Measurements from ENCODE around the gene HES3.

HES3 gene, protein sequence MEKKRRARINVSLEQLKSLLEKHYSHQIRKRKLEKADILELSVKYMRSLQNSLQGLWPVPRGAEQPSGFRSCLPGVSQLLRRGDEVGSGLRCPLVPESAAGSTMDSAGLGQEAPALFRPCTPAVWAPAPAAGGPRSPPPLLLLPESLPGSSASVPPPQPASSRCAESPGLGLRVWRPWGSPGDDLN

DNA sequence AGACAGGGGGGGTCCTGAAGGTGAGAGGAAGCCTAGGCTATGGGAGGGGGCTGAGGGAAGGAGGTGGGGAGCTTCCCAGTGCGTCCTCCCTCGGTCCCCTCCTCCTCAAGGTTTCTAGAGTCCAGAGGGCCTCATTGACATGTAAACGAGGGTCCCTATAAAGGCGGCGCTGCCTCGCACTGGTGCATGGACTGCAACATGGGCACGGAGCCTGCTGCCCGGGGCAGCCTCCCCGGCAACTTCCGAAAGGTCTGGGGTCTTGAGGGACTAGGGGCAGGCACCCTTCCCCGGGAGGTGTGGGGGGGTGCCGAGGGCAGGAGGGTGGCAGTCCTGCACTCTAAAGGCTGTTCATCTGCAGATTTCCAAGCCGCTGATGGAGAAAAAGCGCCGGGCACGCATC, at the start of gene HES3:
HES3 (plus strand) TSS at position 187 of the 400 bp plus-strand sequence; CDS start at position 374, 187 bp downstream.
- Histone ChIP-seq H3K27me3 (ENCODE audit: control insufficient read depth, insufficient read depth, low read length) (peaks cover 37% of the 10 kb centered on the region), H3K4me1 (ENCODE audit: control insufficient read depth, insufficient read depth, low read length) (peaks cover 26% of the 10 kb centered on the region), H3K36me3 (ENCODE audit: control insufficient read depth, insufficient read depth, low read length) (no peaks in the 10 kb centered on the region), H3K9ac (ENCODE audit: low read depth, low read length) (no peak within 1 kb of the TSS), H3K9me3 (ENCODE audit: control insufficient read depth, insufficient read depth, low read length) (no peaks in the 10 kb centered on the region), H3K4me3 (ENCODE audit: low read depth, low read length) (peak within 1 kb of the TSS; percentile 79)

DNA sequence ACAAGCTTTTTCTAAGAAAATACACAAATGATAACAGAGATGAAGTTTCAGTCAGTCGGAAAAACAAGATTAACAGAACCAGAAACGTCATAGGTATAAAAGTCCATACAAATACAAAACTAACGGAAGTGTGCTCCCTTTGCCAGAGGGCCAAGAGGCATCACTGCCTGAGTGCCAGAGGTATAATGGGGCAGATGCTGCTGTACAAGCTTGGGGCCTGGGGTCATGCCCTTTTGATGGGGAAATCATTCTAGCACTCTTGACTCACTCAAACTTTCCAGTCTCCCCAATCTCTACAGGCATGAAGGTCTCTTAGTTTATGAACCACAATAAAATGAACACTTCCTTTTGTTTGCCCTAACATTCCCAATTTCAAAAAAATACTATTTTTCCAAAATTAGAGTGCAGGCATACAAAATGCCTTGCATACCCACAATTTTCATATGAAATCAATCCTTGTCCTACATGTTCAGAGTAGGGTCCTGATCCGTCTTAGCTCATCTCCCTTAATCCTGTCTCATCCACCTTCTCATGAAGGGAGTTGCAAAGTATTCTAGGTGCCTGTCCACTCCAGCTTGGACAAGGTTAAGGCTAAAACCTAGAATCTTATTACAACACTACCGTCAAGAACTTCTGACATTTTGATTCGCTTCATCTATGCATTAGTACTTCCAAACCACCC, 46.1 kb upstream of the HES3 start:
- Histone ChIP-seq H3K4me1 (ENCODE audit: control insufficient read depth, insufficient read depth, low read length) (peaks cover 12% of the 10 kb centered on the region), H3K36me3 (ENCODE audit: control insufficient read depth, insufficient read depth, low read length) (peaks cover 26% of the 10 kb centered on the region), H3K9ac (ENCODE audit: low read depth, low read length) (peak overlapping the region; percentile 94), H3K4me3 (ENCODE audit: low read depth, low read length) (peak overlapping the region; percentile 97), H3K27me3 (ENCODE audit: control insufficient read depth, insufficient read depth, low read length) (no peaks in the 10 kb centered on the region), H3K9me3 (ENCODE audit: control insufficient read depth, insufficient read depth, low read length) (no peaks in the 10 kb centered on the region)

DNA sequence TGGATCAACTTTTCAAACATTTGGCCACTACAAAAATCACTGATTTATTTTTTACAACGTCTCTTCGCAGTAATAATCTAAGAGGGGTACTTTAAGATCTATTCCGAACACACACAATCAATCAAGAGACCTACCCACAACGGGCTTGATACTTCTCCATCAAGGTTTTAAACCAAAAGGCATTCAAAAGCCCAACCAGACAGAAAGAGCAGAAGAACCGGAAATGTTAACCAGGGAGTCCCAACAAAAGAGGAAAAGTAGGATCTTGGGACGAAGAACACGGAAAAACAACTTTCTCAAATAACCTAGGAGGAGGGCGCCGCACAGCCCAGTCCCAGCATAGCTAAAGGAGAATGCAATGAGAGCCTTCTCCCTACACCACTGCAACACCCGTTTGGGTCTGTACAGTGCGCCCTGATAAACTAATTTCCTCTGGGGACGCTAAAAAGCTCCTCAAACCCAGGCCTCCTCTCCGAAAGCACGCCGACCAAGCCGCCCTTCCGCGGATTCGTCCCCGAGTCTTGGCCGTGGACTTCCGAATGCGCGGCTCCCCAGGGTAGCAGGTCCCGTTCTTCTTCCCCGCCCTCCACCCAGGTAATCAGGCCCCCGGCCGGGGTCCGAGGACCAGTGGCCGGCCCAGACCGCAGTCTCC, 45.2 kb upstream of the HES3 start:
- H3K4me1 ChIP-seq (ENCODE audit: control insufficient read depth, insufficient read depth, low read length): peaks cover 12% of the 10 kb centered on the region
- peaks cover 18% of the 10 kb centered on the region for H3K36me3 ChIP-seq (ENCODE audit: control insufficient read depth, insufficient read depth, low read length)
- no peaks in the 10 kb centered on the region for H3K27me3 ChIP-seq (ENCODE audit: control insufficient read depth, insufficient read depth, low read length)
- no peaks in the 10 kb centered on the region for H3K9me3 ChIP-seq (ENCODE audit: control insufficient read depth, insufficient read depth, low read length)
- H3K9ac ChIP-seq (ENCODE audit: low read depth, low read length): peak overlapping the region; percentile 94
- peak overlapping the region; percentile 97 for H3K4me3 ChIP-seq (ENCODE audit: low read depth, low read length)

DNA sequence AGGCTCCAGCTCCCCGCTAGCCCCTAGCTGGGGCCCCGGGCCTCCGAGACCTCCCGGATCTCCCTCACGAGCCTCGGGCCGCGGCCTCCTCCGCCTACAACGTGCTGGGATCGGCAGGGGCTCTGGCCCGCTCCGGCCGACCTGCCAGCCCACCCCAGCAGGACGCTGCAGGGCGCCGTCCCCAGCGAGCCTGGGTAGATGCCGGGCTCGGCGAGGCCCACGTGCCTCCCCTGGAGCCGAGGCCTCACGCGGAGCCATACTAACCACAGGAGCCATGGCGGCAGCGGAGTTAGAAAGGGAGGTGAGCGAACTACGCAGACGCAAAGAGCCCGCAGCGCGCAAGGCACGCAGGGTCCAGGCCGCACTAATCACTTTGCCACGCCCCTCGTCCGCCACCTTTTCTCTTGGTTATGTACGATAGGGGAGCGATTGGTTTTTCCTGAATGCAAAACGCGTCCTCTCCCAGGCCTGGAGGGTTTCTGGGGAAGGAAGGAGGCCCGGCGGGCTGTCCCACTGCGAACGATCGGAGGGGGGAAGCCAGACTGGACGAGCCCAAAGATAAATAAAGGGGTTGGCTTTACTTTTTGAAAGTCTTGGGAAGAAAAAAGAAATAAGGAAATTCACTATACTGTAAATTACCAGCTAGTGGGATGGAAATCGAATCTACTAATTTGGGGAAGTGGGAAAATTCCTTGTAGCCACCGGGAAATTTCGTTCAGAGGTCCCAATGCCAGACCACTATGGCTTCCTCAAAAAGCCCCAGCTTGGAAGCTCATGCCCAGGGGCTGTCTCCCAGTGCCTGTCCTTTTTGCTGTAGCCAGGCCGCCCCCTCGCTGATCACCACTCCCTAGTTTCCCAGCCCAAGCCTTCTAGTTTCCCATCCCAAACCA, 44.4 kb upstream of the HES3 start, which contains the start of gene RPL22:
RPL22 (minus strand) TSS at position 298 of the 890 bp plus-strand sequence; CDS start at position 276, 22 bp downstream.
- peak within 1 kb of the TSS; percentile 94 for H3K9ac ChIP-seq (ENCODE audit: low read depth, low read length)
- H3K27me3 ChIP-seq (ENCODE audit: control insufficient read depth, insufficient read depth, low read length): no peaks in the 10 kb centered on the region
- H3K4me1 ChIP-seq (ENCODE audit: control insufficient read depth, insufficient read depth, low read length): peaks cover 12% of the 10 kb centered on the region
- H3K4me3 ChIP-seq (ENCODE audit: low read depth, low read length): peak within 1 kb of the TSS; percentile 97
- peaks cover 11% of the 10 kb centered on the region for H3K36me3 ChIP-seq (ENCODE audit: control insufficient read depth, insufficient read depth, low read length)
- no peaks in the 10 kb centered on the region for H3K9me3 ChIP-seq (ENCODE audit: control insufficient read depth, insufficient read depth, low read length)

DNA sequence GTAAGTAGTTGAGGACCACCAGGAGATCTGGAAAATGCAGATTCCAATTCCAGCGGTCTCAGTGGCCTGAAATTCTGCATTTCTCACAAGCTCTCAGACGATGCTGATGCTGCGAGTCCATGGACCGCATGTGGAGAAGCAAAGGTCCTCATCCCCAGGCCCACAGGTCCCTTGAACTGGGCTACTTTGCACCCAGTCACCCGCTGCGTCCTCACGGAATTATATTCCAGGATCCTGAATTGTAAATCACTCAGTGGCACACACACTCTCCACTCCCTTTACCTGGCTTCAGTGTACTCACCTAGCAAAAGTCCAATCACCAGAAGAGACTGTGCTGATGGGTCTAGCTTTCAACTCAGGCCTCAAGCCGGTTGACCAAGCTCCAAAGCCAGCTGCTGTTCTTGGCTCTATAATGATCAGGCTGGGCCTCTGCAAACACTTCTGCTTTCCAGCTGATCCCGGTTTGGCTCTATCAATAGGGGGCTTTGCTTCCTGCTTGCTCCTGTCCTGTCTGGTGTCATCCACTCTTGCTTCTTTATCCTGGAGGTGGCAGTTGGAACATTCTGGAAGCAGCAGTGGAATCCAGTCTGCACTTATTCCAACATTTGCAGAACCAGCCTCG, 43.7 kb upstream of the HES3 start:
- H3K4me1 ChIP-seq (ENCODE audit: control insufficient read depth, insufficient read depth, low read length): peaks cover 12% of the 10 kb centered on the region
- peak overlapping the region; percentile 94 for H3K9ac ChIP-seq (ENCODE audit: low read depth, low read length)
- peak overlapping the region; percentile 97 for H3K4me3 ChIP-seq (ENCODE audit: low read depth, low read length)
- no peaks in the 10 kb centered on the region for H3K27me3 ChIP-seq (ENCODE audit: control insufficient read depth, insufficient read depth, low read length)
- peaks cover 8% of the 10 kb centered on the region for H3K36me3 ChIP-seq (ENCODE audit: control insufficient read depth, insufficient read depth, low read length)
- no peaks in the 10 kb centered on the region for H3K9me3 ChIP-seq (ENCODE audit: control insufficient read depth, insufficient read depth, low read length)

DNA sequence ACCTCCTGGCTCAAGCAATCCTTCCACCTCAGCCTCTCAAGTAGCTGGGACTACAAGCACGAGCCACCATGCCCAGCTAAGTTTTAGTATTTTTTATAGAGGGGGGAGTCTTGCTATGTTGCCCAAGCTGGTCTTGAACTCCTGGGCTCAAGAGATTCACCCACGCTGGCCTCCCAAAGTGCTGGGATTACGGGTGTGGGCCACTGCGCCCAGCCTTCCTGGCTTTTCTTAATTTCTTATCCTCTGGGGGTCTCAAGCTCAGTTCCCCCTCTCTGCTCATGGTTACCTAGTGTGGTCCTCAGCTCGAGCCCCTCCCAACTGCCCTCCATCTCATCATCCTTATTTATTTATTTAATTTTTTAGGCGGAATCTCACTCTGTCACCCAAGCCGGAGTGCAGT, 41.7 kb upstream of the HES3 start:
- Histone ChIP-seq H3K36me3 (ENCODE audit: control insufficient read depth, insufficient read depth, low read length) (peaks cover 3% of the 10 kb centered on the region), H3K9me3 (ENCODE audit: control insufficient read depth, insufficient read depth, low read length) (no peaks in the 10 kb centered on the region), H3K27me3 (ENCODE audit: control insufficient read depth, insufficient read depth, low read length) (peaks cover 10% of the 10 kb centered on the region), H3K9ac (ENCODE audit: low read depth, low read length) (no peak overlapping the region), H3K4me3 (ENCODE audit: low read depth, low read length) (no peak overlapping the region), H3K4me1 (ENCODE audit: control insufficient read depth, insufficient read depth, low read length) (peaks cover 14% of the 10 kb centered on the region)

DNA sequence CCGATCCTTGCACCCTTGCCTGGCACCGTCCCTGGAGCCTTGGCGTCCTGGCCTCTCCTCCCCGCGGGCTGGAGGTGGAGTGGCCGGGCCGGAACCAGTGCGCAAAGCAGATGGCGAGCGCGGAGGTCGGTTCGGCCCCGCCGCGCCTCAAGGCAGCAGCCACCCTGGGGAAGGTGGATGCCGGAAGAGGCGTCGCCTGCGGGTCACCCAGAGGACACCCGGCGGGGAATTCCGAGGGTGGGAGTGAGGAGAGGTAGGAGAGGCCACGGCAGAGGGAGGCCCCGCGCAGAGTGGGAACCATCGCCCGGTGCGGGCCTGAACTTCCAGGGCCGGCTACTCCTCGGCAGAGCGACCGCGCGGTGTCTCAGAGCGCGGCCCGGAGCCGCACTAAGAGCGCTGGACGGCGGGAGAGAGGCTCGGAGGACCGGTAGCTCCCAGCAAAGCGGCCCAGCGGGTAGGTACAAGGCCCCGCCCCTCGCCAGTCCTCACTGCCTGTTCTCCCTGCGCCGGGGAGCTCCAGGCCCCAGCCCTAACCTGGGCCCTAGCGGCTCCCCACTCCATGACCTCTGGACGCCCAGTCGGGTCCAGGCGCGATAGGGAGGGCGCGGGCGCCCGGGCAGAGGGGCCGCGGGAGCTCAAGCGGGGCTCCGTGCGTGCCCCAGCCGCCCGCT, 38.0 kb upstream of the HES3 start, which contains the start of gene RNF207:
RNF207 (plus strand) TSS at position 271 of the 671 bp plus-strand sequence. CDS start 417 bp downstream, outside the sequence.
- Histone ChIP-seq H3K36me3 (ENCODE audit: control insufficient read depth, insufficient read depth, low read length) (no peaks in the 10 kb centered on the region), H3K4me3 (ENCODE audit: low read depth, low read length) (peak within 1 kb of the TSS; percentile 69), H3K9me3 (ENCODE audit: control insufficient read depth, insufficient read depth, low read length) (no peaks in the 10 kb centered on the region), H3K9ac (ENCODE audit: low read depth, low read length) (no peak within 1 kb of the TSS), H3K27me3 (ENCODE audit: control insufficient read depth, insufficient read depth, low read length) (peaks cover 21% of the 10 kb centered on the region), H3K4me1 (ENCODE audit: control insufficient read depth, insufficient read depth, low read length) (peaks cover 11% of the 10 kb centered on the region)

DNA sequence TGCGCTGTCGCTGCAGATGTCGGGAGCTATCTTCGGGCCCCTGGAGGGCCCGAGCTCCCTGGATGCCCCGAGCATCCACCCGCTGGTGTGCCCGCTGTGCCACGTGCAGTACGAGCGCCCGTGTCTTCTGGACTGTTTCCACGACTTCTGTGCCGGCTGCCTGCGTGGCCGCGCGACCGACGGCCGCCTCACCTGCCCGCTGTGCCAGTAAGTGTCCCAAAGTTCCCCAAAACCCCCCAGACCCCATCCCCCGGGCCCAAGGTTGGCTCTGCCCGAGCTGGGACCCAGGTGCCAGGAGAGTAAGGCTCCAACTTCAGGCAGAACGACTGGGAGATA, 37.5 kb upstream of the HES3 start:
- H3K36me3 ChIP-seq (ENCODE audit: control insufficient read depth, insufficient read depth, low read length): no peaks in the 10 kb centered on the region
- peaks cover 11% of the 10 kb centered on the region for H3K4me1 ChIP-seq (ENCODE audit: control insufficient read depth, insufficient read depth, low read length)
- peaks cover 21% of the 10 kb centered on the region for H3K27me3 ChIP-seq (ENCODE audit: control insufficient read depth, insufficient read depth, low read length)
- H3K4me3 ChIP-seq (ENCODE audit: low read depth, low read length): peak overlapping the region; percentile 69
- H3K9ac ChIP-seq (ENCODE audit: low read depth, low read length): no peak overlapping the region
- H3K9me3 ChIP-seq (ENCODE audit: control insufficient read depth, insufficient read depth, low read length): no peaks in the 10 kb centered on the region

DNA sequence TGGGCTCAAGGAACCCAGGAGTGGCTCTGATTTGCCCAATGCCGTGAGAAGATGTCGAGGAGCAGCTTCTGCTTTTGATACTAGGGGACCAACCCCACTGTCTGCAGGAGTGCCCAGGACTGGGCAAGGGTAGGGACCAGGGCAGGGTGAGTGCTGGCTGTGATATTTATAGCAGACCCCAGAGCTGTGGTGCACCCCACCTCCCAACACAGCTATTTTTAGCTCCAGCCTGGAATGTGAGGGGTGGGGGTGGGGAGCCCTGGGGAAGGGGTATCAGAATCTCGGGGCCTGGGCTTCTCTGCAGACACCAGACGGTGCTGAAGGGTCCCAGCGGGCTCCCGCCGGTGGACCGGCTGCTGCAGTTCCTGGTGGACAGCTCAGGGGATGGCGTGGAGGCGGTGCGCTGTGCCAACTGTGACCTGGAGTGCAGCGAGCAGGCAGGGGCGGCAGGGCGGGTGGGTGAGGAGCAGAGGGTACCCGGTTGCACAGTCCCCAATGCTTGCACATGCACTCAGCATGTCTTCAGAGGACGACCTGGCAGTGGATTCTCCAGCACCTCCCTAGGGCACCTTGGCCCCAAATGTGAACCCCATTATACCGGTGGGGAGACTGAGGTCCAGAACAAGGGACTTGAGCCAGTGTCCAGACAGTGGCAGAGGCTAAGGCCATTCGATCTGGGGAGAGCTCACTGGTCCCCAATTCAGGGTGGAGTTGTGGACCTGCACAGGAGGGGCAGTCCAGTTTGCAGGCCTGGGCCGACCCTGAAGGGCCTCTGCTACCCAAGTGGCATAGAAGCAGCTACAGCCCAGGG, 36.7 kb upstream of the HES3 start:
- Histone ChIP-seq H3K36me3 (ENCODE audit: control insufficient read depth, insufficient read depth, low read length) (no peaks in the 10 kb centered on the region), H3K9ac (ENCODE audit: low read depth, low read length) (no peak overlapping the region), H3K27me3 (ENCODE audit: control insufficient read depth, insufficient read depth, low read length) (peaks cover 21% of the 10 kb centered on the region), H3K4me3 (ENCODE audit: low read depth, low read length) (peak overlapping the region; percentile 69), H3K9me3 (ENCODE audit: control insufficient read depth, insufficient read depth, low read length) (no peaks in the 10 kb centered on the region), H3K4me1 (ENCODE audit: control insufficient read depth, insufficient read depth, low read length) (peaks cover 11% of the 10 kb centered on the region)

DNA sequence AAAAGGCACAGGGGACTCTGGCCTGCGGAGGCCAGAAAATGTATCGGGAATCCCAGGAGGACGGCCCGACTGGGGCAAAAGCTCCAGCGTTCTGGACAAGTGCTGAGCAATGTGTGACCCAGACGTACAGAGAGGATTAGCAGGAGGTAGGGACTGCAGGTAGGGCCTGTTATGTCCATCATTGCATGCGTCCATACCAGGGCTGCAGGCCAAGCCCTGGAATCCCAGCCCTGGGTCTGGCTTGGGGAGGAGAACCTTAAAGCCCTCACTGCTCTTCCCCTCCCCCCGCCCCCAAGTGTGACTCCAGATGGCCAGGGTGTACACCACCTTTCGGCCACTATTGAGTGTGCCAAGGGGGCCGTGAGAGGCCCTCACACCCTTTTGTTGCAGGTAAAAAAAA, 36.1 kb upstream of the HES3 start:
- Histone ChIP-seq H3K4me3 (ENCODE audit: low read depth, low read length) (no peak overlapping the region), H3K9ac (ENCODE audit: low read depth, low read length) (no peak overlapping the region), H3K36me3 (ENCODE audit: control insufficient read depth, insufficient read depth, low read length) (no peaks in the 10 kb centered on the region), H3K27me3 (ENCODE audit: control insufficient read depth, insufficient read depth, low read length) (peaks cover 21% of the 10 kb centered on the region), H3K4me1 (ENCODE audit: control insufficient read depth, insufficient read depth, low read length) (peaks cover 11% of the 10 kb centered on the region), H3K9me3 (ENCODE audit: control insufficient read depth, insufficient read depth, low read length) (no peaks in the 10 kb centered on the region)
